ENCODE measurements around the gene CYB5A.

DNA sequence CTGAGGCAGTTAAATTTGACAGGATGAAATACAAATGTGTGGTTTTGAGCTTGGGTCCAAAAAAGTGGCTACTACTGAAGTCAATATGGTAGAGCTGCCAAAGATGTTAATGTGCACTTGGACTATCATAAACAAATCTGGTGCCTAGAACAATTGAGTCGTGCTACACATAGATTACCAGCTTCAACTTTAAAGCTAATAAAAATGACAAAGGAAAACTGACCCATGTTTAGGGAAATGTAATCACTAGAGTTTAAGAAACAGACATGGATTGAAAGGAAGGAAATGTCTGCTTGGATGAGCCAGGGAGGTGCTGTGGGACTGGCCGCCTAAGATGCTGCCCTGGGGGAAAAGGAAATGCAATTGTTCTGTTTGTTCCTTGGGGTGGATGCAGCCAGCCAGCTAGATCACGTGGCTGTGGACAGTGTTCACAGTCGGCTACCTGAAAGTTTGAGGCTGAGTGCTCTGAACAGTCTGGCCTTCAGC lies 36.6 kb downstream of the CYB5A start:
- TF ChIP-seq POLR2A (IDR thresholded peaks at IDR 0.05; ENCODE audit: low read length) (no peak), GATA1 (IDR thresholded peaks at IDR 0.05; ENCODE audit: low read depth, low read length) (no peak)

Measured in erythroblast (primary cell).